KBM-7 (cell line): ENCODE measurements around the gene PAPSS1.

Experiments
- DNase-seq: peaks from one replicate; pipeline ENCODE4 v3.0.0-alpha.2; 2015
- in situ Hi-C: fragments of 300-500 bp; cut with MboI; formaldehyde crosslinking; loops from 2 replicates; pipeline ENCODE4 v1.14.3; 2020; ENCODE audit warnings: low sequenced_read_pairs, low pct_unique_long_range_greater_than_20kb, mixed read lengths

Gene PAPSS1

DNA sequence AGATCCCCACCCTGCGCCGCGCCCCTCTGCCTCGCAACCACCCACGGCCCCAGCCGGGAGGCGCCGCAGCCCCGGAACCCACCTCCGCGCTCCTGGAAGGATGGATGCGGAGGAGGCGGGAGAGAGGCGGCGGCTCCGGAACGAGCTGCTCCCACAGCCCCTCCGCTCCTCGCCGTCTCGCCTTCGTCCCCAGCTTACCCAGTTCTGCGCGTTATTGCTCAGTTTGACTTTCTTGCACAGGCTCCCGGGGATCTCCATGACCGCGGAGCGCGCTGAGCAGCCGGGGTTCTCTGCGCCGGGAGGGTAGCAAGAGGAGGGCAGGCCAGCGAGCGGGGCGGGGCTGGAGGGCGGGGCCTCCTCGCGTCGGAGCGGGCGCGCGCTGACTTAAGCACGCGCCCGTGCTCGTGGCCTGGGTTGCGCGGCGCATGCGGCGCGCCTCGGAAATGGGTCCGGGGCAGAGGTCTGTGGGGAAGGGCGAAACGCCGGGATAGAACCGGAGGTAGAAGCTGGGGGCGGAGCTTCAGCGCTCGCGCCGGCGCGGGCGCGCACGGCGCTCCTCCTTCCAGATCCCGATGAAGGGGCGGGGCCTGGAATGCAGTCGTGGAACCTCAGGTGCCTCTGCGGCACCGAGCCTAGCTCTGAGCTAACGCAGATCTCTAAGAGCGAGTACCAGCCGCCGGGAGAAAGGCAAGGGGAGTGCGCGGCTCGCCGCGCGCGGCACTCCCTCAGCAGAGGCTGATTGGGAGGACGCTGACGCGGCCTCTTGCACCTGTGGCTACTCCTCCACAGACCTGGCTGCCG is at the start of gene PAPSS1:
Gene PAPSS1, minus strand, starts transcription at position 313 of the 801 bp plus-strand sequence. Its CDS starts 55 bp downstream, at position 258.
- in situ Hi-C loops, result no loop called here

GRCh38 chr4:107760281-107760947 is 40.4 kb upstream of the PAPSS1 start:
- in situ Hi-C loops, result no loop called here
- DNase-seq, result peak; percentile 14

More for the DNA sequence above, at the start of gene PAPSS1:
- peak; percentile 99 for DNase-seq

GRCh38 chr4:107757864-107758476 is 37.9 kb upstream of the PAPSS1 start:
- DNase-seq, result peak; percentile 61
- in situ Hi-C loops, result no loop called here

DNA sequence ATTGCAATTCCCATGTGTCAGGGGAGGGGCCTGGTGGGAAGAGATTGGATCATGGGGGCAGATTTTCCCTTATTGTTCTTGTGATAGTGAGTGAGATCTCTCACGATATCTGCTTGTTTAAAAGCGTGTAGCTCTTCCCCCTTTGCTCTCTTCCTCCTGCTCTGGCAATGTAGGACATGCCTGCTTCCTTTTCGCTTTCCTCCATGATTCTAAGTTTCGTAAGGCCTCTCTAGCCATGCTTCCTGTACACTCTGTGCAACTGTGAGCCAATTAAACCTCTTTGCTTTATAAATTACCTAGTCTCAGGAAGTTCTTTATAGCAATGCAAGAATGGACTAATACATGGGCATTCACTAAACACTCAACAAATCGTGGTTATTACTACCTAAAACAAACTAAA is 37.2 kb upstream of the PAPSS1 start:
- in situ Hi-C loops, result no loop called here
- DNase-seq, result no peak

- DNase-seq, result no peak
- in situ Hi-C loops, result no loop called here
Observed at GRCh38 chr4:107755841-107756356, 35.9 kb upstream of the PAPSS1 start.

DNA sequence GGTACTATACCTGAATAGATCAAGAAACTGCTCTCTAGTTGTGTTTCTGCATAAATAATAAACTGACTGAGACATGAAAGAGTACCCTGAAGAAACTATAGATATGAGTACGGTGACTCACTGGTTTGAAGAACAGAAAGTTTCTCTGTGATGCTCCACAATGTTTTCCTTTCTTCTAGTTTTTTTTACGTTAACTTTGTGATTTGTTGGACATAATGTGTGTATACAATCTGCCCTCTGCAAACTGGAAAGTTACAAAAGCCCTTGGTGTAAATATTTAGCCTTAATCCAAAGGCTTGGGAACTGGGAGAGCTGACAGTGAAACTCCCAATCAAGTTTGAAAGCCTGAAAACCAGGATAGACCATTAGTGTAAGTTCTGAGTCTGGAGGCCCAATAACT is 31.6 kb upstream of the PAPSS1 start:
- in situ Hi-C loops, result no loop called here
- DNase-seq, result no peak

DNA sequence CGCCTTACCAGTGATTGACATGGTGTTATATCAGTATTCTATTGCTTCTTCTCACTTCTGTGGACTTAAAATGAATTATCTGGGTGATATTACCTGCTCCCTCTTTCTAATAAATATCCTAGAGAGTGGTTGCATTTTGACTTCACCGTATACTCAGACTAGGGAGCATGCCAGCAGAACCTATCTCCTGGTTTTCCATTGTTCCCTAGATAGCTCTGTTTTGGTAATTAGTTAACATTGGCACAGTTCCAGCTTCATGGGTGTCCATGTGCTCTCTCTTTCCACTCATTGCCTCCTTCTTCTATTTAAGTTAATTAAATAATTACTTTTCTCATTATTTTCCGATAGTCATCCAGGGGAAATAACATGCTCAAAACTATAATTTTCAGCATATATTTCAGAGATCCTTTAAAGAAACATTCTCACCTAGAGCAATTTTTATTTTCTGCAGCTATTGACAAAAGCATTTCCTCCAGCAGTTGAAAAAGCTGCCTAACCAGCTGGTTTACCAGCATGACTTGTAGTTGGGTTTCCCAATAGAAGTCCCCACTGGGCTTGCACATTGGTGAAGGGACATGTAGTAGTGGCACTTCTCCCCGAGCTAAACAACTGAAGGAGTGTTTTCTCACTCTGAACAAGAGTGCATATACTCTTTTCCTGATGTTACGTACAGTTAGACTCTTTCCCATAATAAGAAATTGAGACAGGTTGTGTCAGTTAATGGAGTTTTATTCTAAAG is 27.9 kb upstream of the PAPSS1 start:
- in situ Hi-C loops, result no loop called here
- DNase-seq, result no peak

DNA sequence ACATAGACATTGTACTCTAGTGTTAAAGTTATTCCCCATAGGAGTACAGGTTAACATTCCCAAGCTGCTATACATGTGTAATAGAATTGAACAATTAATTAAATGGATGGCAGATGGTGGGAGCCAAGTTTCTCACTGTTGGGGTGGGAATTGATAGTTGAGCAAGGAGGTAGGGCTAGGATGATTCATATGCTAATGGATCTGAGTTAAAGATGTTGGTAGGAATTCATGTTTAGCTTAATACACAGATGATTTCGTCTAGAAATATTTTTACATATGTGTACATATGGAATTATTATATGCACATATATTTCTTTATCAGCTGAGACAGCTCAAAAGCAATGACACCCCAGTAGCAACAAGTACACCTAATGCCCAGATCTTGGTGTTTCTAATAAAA is 26.1 kb upstream of the PAPSS1 start:
- no peak for DNase-seq
- in situ Hi-C loops, result no loop called here

- DNase-seq, result no peak
- in situ Hi-C loops, result no loop called here
Observed at GRCh38 chr4:107744532-107744931, 24.5 kb upstream of the PAPSS1 start.

- DNase-seq, result no peak
- in situ Hi-C loops, result no loop called here
Observed at GRCh38 chr4:107743532-107743931, 23.5 kb upstream of the PAPSS1 start.

GRCh38 chr4:107742791-107743190 is 22.8 kb upstream of the PAPSS1 start:
- in situ Hi-C loops, result no loop called here
- DNase-seq, result no peak

- no peak for DNase-seq
- in situ Hi-C loops, result no loop called here
Observed at GRCh38 chr4:107742196-107742595, 22.2 kb upstream of the PAPSS1 start.

DNA sequence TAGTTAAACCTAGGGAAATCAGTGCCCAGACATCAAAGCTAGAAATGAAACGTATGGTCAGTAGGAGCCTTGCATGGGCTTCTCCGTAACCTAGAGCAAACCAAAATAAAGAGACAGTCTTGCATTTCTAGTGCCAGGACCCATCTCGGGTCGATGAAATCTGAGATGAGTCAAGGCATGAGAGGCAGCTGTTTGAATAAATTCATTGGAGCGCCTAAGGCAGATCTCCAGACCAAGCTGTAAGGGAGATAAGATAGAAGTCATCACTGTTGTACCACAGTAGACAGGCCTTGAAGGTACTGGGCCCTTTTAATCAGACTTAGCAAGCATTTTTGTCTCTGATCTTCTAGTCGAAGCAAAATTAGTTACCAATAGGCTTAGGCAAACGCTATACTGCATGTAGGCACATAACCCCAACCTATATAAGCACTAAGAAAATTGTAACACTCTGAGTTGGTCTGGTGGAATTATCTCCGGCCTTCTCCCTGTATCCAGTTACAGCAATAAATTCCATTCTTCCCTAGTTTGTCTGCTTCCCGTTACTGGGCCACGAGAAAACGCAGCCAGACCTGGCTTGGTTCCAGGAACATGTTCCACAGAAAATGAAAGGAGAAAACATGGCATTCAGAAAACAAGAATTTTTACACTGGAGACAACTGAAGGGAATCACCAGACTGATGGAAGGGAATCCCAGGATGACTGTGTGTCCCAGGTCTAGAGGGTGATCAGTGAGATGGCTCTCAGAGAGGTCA is 21.1 kb upstream of the PAPSS1 start:
- DNase-seq, result no peak
- in situ Hi-C loops, result no loop called here

GRCh38 chr4:107740381-107740780 is 20.3 kb upstream of the PAPSS1 start:
- DNase-seq, result no peak
- in situ Hi-C loops, result no loop called here

- no peak for DNase-seq
- in situ Hi-C loops, result no loop called here
Observed at GRCh38 chr4:107737450-107737849, 17.4 kb upstream of the PAPSS1 start.

DNA sequence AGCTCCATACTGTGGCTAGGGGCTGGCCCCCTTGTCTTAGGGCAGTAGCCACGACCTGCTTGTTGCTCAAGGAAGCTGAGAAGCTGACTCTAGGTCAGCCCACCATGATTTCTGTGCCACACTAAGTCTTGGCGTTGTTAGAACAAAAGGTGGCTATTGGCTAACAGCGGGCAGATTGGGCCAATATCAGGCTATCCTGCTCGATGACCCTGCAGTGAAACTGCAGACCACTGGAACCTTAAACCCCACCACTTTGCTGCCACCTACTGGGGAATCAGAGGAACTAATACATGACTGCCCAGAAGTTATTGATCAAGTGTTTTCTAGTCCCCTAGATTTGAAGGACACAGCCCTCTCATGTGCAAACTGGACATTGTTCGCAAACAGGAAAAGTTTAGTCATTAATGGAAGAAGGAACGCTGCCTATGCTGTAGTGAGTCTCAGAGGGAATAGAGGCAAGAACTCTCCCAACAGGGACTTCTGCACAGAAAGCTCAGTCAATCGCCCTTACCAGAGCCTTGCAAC is 17.0 kb upstream of the PAPSS1 start:
- in situ Hi-C loops, result no loop called here
- peak; percentile 47 for DNase-seq

DNA sequence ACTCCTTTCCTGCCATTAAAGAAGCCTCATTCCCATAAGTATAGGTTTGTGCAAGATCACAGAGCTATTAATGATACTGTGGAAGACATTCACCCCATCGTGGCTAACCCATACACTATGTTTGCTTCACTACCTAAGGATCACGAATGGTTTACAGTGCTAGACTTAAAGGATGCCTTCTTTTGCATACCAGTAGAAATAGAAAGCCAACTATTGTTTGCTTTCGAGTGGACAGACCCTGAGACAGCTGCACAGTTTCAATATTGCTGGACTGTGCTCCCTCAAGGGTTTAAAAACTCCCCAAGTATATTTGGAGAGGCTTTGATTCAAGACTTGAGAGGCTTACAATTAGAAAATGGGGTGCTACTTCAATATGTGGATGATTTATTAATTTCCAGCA is 16.0 kb upstream of the PAPSS1 start:
- in situ Hi-C loops, result no loop called here
- DNase-seq, result no peak

GRCh38 chr4:107734120-107734519 is 14.1 kb upstream of the PAPSS1 start:
- in situ Hi-C loops, result no loop called here

More at GRCh38 chr4:107734120-107734519, 14.1 kb upstream of the PAPSS1 start:
- DNase-seq, result peak; percentile 35
